ENCODE measurements around the gene NADK2. TPM values are rescaled to one million over a fixed set of nuclear protein-coding genes. Genes with fewer than 3 reads are reported as not detected.

The NADK2 gene
- total and polyA plus RNA-seq, 9 of the 15 experiments (the other 6 are each of a cell fraction or from before 2014, with no cell fraction given) = 10.6 to 41.0 (median 24.0) TPM

DNA sequence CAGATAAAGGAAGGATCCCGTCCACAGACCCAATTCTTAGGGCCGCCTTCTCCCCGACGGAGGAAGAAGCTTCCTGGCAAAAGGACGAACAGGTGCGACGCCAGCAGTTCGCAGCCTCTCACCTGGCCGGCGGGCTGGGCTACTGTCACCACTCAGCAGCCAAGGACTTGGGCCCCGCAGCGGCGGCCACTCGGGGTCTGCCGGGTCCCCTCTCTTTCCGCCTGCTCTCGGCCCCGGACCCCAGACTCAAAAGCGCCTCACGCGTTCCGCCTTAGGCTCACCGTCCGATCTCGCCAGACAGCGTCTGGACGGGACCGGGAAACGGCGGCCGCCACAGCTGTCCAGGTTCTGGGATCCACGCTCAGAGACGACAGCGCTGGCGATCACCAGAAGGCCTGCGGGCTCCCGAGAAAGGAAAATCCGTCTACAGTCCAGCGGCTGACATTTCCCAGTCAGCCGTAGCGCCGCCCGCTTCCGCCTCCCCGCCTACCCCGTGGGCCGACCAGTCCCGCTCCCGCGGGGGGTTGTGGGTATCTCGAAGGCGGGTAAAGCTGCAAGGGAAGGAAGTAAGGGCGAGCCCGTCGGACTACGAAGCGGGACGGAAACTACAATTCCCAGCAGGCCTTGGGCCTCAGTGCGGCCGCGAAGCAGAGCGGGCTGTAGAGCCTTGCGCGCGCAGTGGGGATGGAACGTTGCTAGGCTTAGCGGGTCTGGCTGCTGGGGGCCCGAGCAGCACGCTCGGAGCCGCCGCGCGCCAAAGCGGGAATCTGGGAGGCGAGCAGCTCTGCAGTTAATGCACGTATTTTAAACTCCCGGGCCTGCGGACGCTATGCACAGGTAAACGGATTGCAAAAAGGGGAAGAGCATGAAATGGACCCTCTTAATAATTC is 90.0 kb downstream of the NADK2 start, which contains the start of the genes LMBRD2 and SKP2 (continued):
- TF ChIP-seq, protein P1, sequence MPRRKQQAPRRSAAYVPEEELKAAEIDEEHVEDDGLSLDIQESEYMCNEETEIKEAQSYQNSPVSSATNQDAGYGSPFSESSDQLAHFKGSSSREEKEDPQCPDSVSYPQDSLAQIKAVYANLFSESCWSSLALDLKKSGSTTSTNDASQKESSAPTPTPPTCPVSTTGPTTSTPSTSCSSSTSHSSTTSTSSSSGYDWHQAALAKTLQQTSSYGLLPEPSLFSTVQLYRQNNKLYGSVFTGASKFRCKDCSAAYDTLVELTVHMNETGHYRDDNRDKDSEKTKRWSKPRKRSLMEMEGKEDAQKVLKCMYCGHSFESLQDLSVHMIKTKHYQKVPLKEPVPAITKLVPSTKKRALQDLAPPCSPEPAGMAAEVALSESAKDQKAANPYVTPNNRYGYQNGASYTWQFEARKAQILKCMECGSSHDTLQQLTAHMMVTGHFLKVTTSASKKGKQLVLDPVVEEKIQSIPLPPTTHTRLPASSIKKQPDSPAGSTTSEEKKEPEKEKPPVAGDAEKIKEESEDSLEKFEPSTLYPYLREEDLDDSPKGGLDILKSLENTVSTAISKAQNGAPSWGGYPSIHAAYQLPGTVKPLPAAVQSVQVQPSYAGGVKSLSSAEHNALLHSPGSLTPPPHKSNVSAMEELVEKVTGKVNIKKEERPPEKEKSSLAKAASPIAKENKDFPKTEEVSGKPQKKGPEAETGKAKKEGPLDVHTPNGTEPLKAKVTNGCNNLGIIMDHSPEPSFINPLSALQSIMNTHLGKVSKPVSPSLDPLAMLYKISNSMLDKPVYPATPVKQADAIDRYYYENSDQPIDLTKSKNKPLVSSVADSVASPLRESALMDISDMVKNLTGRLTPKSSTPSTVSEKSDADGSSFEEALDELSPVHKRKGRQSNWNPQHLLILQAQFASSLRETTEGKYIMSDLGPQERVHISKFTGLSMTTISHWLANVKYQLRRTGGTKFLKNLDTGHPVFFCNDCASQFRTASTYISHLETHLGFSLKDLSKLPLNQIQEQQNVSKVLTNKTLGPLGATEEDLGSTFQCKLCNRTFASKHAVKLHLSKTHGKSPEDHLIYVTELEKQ (CRISPR knock-in tag; IDR thresholded peaks at IDR 0.05) = no peak
- TF ChIP-seq ZBTB17 (CRISPR knock-in tag; IDR thresholded peaks at IDR 0.05) = peak; percentile 90
- TF ChIP-seq, protein P2, sequence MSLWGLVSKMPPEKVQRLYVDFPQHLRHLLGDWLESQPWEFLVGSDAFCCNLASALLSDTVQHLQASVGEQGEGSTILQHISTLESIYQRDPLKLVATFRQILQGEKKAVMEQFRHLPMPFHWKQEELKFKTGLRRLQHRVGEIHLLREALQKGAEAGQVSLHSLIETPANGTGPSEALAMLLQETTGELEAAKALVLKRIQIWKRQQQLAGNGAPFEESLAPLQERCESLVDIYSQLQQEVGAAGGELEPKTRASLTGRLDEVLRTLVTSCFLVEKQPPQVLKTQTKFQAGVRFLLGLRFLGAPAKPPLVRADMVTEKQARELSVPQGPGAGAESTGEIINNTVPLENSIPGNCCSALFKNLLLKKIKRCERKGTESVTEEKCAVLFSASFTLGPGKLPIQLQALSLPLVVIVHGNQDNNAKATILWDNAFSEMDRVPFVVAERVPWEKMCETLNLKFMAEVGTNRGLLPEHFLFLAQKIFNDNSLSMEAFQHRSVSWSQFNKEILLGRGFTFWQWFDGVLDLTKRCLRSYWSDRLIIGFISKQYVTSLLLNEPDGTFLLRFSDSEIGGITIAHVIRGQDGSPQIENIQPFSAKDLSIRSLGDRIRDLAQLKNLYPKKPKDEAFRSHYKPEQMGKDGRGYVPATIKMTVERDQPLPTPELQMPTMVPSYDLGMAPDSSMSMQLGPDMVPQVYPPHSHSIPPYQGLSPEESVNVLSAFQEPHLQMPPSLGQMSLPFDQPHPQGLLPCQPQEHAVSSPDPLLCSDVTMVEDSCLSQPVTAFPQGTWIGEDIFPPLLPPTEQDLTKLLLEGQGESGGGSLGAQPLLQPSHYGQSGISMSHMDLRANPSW (CRISPR knock-in tag; IDR thresholded peaks at IDR 0.05) = peak; percentile 30; the same call in 1 of the 2 replicates
- no peak for TF ChIP-seq KHSRP (IDR thresholded peaks at IDR 0.05)
- no peak for TF ChIP-seq ZNF695 (CRISPR knock-in tag; IDR thresholded peaks at IDR 0.05)
- no peak for TF ChIP-seq ZC3H8 (IDR thresholded peaks at IDR 0.05)
- TF ChIP-seq, protein P3, sequence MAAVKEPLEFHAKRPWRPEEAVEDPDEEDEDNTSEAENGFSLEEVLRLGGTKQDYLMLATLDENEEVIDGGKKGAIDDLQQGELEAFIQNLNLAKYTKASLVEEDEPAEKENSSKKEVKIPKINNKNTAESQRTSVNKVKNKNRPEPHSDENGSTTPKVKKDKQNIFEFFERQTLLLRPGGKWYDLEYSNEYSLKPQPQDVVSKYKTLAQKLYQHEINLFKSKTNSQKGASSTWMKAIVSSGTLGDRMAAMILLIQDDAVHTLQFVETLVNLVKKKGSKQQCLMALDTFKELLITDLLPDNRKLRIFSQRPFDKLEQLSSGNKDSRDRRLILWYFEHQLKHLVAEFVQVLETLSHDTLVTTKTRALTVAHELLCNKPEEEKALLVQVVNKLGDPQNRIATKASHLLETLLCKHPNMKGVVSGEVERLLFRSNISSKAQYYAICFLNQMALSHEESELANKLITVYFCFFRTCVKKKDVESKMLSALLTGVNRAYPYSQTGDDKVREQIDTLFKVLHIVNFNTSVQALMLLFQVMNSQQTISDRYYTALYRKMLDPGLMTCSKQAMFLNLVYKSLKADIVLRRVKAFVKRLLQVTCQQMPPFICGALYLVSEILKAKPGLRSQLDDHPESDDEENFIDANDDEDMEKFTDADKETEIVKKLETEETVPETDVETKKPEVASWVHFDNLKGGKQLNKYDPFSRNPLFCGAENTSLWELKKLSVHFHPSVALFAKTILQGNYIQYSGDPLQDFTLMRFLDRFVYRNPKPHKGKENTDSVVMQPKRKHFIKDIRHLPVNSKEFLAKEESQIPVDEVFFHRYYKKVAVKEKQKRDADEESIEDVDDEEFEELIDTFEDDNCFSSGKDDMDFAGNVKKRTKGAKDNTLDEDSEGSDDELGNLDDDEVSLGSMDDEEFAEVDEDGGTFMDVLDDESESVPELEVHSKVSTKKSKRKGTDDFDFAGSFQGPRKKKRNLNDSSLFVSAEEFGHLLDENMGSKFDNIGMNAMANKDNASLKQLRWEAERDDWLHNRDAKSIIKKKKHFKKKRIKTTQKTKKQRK (IDR thresholded peaks at IDR 0.05; ENCODE audit: borderline replicate concordance, low read depth, low read length) = no peak
- TF ChIP-seq ZNF79 (CRISPR knock-in tag; IDR thresholded peaks at IDR 0.05; ENCODE audit: low read depth) = no peak
- TF ChIP-seq, protein P4, sequence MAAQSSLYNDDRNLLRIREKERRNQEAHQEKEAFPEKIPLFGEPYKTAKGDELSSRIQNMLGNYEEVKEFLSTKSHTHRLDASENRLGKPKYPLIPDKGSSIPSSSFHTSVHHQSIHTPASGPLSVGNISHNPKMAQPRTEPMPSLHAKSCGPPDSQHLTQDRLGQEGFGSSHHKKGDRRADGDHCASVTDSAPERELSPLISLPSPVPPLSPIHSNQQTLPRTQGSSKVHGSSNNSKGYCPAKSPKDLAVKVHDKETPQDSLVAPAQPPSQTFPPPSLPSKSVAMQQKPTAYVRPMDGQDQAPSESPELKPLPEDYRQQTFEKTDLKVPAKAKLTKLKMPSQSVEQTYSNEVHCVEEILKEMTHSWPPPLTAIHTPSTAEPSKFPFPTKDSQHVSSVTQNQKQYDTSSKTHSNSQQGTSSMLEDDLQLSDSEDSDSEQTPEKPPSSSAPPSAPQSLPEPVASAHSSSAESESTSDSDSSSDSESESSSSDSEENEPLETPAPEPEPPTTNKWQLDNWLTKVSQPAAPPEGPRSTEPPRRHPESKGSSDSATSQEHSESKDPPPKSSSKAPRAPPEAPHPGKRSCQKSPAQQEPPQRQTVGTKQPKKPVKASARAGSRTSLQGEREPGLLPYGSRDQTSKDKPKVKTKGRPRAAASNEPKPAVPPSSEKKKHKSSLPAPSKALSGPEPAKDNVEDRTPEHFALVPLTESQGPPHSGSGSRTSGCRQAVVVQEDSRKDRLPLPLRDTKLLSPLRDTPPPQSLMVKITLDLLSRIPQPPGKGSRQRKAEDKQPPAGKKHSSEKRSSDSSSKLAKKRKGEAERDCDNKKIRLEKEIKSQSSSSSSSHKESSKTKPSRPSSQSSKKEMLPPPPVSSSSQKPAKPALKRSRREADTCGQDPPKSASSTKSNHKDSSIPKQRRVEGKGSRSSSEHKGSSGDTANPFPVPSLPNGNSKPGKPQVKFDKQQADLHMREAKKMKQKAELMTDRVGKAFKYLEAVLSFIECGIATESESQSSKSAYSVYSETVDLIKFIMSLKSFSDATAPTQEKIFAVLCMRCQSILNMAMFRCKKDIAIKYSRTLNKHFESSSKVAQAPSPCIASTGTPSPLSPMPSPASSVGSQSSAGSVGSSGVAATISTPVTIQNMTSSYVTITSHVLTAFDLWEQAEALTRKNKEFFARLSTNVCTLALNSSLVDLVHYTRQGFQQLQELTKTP (IDR thresholded peaks at IDR 0.05; ENCODE audit: low read depth in 1 of 2, partially characterized antibody in 2 of 2) = peak in 1 of 2 experiments; percentile 94

Measured in K562 (cell line).